SK-N-MC (cell line): ENCODE data around the gene SMIM1.
"Not testable (repeated sequence)": the region's sequence is repeated elsewhere in the genome, so short reads cannot be mapped to it uniquely, and the experiment has no call there.

Experiments
- EZH2 ChIP-seq: fragments of 200-600 bp; sonication (generic); IDR thresholded peaks from one replicate; pipeline ENCODE4 v1.6.1; 2017; ENCODE audit warnings: antibody characterized with exemption
- POLR2AphosphoS5 ChIP-seq: IDR thresholded peaks from 2 replicates; pipeline ENCODE4 v1.6.1; 2012; ENCODE audit warnings: mild to moderate bottlenecking, low read depth, low read length, borderline replicate concordance

DNA sequence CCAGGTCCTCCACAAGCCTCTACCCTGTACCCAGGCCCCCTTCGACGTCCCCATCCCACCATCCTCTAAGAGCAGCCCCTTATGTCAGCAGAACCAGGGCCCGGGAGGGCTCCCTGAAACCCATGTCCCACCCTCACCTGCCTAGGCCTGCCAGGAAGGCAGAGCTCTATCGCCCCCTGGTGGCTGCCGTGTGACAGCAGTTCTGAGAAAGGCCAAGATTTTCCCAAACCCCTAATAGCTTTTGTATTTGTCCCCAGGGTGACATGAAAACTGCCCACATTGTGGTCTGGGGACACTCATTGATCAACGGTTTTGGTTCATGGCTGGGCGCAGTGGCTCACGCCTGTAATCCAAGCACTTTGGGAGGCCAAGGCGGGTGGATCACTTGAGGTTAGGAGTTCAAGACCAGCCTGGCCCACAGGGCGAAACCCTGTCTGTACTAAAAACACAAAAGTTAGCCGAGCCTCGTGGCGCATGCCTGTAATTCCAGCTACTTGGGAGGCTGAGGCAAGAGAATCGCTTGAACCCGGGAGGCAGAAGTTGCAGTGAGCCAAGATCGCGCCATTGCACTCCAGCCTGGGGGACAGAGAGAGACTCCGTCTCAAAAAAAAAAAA lies 48.0 kb upstream of the SMIM1 start:
- TF ChIP-seq POLR2AphosphoS5, EZH2: not testable (repeated sequence)
